HUES64 (cell line): Measurements from ENCODE around the gene TXK. TPM values are rescaled to one million over a fixed set of nuclear protein-coding genes. Genes with fewer than 3 reads are reported as not detected.
"Not testable (repeated sequence)": the region's sequence is repeated elsewhere in the genome, so short reads cannot be mapped to it uniquely, and the experiment has no call there.

Source experiments
- H3K27ac ChIP-seq: 2 replicates; pipeline ENCODE4 v1.7.0; 2013; ENCODE audit warnings: low read depth, low read length, inconsistent platforms
- H3K27me3 ChIP-seq: 2 replicates; pipeline ENCODE4 v1.6.1; 2013; ENCODE audit warnings: mild to moderate bottlenecking, low read length; ENCODE audit not compliant: insufficient read depth
- H3K36me3 ChIP-seq: 2 replicates; pipeline ENCODE4 v1.6.1; 2013; ENCODE audit warnings: mild to moderate bottlenecking, low read length; ENCODE audit not compliant: insufficient read depth
- H3K4me1 ChIP-seq: 2 replicates; pipeline ENCODE4 v1.6.1; 2013; ENCODE audit warnings: mild to moderate bottlenecking, low read length, moderate library complexity; ENCODE audit not compliant: insufficient read depth
- H3K4me3 ChIP-seq: 2 replicates; pipeline ENCODE4 v1.5.1; 2013; ENCODE audit warnings: mild to moderate bottlenecking, low read length, moderate library complexity
- H3K9ac ChIP-seq: 2 replicates; pipeline ENCODE4 v1.6.1; 2013; ENCODE audit warnings: mild to moderate bottlenecking, low read depth, low read length
- H3K9me3 ChIP-seq: 2 replicates; pipeline ENCODE4 v1.6.1; 2013; ENCODE audit warnings: low read depth, low read length; ENCODE audit not compliant: insufficient read depth
- WGBS: fragments of 150-250, 120-280 bp; methylation state at CpG from one replicate; pipeline ENCODE4 v1.1.7; 2013; ENCODE audit warnings: missing lambda C conversion rate; 5-methylcytosine and 5-hydroxymethylcytosine counted together
- polyA plus RNA-seq, 2 experiments: library from polyadenylated mRNA; stranded (reverse); fragments of 50-300 nt; gene quantifications; one replicate each; pipeline ENCODE4 v1.2.3, GENCODE V29; 2013

The TXK gene
- polyA plus RNA-seq (2013, experiment 1 of 2), result not detected
- not detected for polyA plus RNA-seq (2013, experiment 2 of 2)

DNA sequence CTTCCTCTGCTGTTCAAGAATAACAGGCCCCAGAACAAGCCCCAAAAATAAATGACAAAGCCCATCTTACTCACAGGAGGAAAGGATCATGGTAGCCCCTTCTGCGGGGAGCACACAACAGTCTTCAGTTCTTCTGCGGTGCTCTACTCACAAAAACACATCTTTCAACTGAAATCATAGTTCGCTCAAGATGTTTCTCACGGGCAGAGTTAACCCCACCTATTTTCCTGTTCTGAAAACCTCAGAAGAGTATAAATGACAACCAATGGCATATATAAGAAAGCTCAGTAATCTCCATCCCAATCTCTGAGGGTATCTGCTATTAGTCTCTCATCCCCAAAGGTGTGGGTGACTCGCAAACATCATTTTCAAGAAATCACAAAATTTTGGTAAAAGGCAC is at the start of gene TXK:
Gene TXK (minus strand): TSS at position 170 of the 400 bp plus-strand sequence. CDS start 80 bp downstream, at position 90.
- Histone ChIP-seq H3K9me3 (no peaks in the 10 kb centered on the region), H3K4me1 (peaks cover 4% of the 10 kb centered on the region; the same call in 1 of the 2 replicates), H3K4me3 (no peak within 1 kb of the TSS), H3K9ac (no peak within 1 kb of the TSS), H3K36me3 (peaks cover 9% of the 10 kb centered on the region; the same call in 1 of the 2 replicates), H3K27me3 (no peaks in the 10 kb centered on the region), H3K27ac (no peak within 1 kb of the TSS)
- 95% methylated on average over 5 of the region's 5 CpGs for WGBS

DNA sequence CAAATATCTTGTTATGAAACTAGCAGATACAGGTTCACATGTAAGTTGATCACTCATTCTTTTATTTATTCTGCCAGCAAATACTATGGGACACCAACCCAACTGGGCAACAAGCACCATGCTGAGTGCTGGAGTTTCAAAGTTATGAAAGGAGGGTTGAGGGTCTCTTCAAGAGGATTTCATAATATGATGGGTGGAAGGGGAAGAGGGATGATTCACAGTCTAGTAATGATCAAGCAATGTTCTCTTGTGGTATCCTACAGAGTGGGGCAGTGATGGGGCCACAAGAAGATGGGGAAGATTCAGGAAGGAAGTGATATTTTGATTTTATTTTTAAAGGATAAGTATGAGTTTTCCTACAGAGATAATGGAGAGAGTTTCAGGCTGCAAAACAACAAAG is 46.2 kb upstream of the TXK start:
- Histone ChIP-seq H3K27ac (no peak overlapping the region), H3K4me1 (peaks cover 25% of the 10 kb centered on the region), H3K27me3 (no peaks in the 10 kb centered on the region)

DNA sequence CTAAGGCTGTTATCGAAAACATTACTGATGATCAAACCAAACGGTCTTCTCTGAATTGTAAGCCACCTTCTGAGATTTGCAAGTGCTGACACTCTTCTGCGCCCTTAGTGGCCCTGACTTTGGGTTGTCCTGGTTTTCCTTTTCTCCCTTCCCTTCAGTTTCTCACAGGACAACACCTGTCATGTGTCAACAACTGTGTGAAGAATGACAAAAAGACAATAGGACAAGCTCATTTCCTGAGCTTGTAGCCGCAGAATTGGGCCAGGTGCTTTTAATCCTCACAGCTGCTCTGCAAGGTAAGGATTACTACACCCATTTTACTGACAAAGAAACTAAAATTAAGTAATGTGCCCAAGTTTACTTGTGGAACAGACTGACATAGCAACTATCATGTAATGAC is 44.9 kb upstream of the TXK start:
- no peaks in the 10 kb centered on the region for H3K27me3 ChIP-seq
- H3K36me3 ChIP-seq, result no peaks in the 10 kb centered on the region
- no peak overlapping the region for H3K4me3 ChIP-seq
- no peak overlapping the region for H3K27ac ChIP-seq
- peaks cover 35% of the 10 kb centered on the region for H3K4me1 ChIP-seq
- WGBS, result 84% methylated on average over 4 of the region's 4 CpGs
- H3K9me3 ChIP-seq, result no peaks in the 10 kb centered on the region
- H3K9ac ChIP-seq, result no peak overlapping the region

More for the DNA sequence above, 46.2 kb upstream of the TXK start:
- no peak overlapping the region for H3K9ac ChIP-seq
- H3K4me3 ChIP-seq, result no peak overlapping the region
- no peaks in the 10 kb centered on the region for H3K9me3 ChIP-seq
- no peaks in the 10 kb centered on the region for H3K36me3 ChIP-seq

DNA sequence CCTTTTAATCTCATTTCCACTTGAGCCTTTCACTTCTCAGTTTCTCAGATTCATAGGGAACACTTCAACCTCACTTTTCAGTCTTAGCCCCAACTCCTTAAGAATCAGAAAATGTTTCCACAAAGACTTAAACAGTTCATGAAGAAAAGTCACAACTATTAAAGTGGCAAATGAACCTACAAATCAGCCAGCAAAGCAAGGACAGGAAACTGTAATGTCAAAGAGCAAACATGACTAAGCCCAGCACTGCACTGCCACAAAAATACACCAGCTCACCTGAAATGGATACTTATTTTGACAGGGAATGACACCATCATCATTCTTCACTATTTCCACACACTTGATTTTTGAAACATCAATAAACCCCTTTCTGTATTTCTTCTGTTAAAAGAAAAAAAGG is 41.8 kb upstream of the TXK start:
- peaks cover 39% of the 10 kb centered on the region for H3K4me1 ChIP-seq
- no peak overlapping the region for H3K4me3 ChIP-seq
- peak overlapping the region; percentile 53; the same call in 1 of the 2 replicates for H3K27ac ChIP-seq
- H3K9ac ChIP-seq, result 0 out of 2 replicates have a peak overlapping the region, but pooled peaks have one; percentile 2
- H3K27me3 ChIP-seq, result no peaks in the 10 kb centered on the region
- H3K9me3 ChIP-seq, result no peaks in the 10 kb centered on the region
- H3K36me3 ChIP-seq, result no peaks in the 10 kb centered on the region

DNA sequence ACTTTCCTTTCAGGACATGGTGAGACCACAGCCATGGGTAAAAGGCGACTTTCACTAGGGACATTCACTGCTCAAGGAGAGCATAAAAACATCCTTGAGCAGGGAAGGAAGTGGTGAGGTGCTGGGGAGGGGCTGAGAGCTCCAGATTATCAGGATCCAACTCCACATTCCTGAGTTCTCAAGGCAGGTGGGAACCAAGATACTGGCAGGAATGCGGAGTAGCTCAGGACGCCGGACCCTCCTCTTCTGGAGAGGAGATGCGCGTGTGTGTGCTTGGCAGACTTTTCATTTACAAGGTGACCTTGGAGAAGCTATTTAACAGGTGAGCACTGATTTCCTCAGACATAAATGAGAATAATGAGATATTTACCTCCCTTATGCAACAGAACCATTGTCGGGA is 41.3 kb upstream of the TXK start:
- Histone ChIP-seq H3K36me3 (no peaks in the 10 kb centered on the region), H3K27ac (peak overlapping the region; percentile 62)
- 38% methylated on average over 6 of the region's 7 CpGs for WGBS

DNA sequence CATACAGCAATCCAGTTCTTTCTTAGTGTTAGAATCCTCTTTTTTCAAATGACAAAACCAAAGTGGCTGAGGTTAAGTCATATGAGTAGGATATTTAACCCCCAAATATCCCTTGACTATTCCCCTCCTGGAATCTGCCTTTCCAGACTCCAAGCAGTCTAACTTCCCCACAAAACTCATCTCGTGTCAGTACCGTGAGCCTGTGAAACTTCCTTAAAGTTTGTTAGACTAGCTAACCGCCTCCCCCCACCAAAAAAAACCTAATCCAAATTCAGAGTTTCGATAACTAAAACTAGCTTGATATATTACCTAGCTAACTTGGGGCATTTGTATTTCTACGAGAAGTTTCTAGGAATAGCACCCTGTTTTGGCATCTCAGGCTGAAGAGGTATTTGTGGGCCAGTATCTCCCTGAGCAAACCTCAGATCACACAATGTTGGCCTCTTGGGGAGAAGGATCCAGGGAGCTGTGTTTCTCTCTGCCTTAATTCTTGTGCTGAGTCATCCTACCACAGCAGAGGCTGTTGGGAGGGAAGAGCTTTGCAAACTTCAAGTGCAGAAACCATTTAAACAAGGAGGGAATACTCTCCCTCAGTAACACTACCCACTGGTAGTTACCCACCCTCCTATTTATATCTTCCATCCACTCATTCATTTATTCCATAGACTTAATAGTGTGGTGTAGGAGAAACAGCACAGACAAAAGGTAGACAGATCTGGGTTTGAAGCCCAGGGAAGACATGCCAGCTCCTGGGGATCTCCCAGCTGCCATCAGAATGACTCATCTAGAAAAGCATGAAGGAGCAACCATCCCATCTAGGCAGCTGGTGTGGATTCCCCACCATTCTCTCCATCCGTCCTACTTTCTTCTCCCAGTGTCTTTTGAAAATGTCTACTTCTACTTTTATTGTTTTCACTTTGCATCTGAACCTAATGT is 39.3 kb upstream of the TXK start:
- Histone ChIP-seq H3K36me3 (no peaks in the 10 kb centered on the region), H3K4me1 (peaks cover 33% of the 10 kb centered on the region), H3K27ac (no peak overlapping the region), H3K9me3 (no peaks in the 10 kb centered on the region), H3K4me3 (no peak overlapping the region), H3K9ac (no peak overlapping the region), H3K27me3 (no peaks in the 10 kb centered on the region)
- WGBS, result 79% methylated on average over 6 of the region's 6 CpGs

More for the DNA sequence above, 41.3 kb upstream of the TXK start:
- no peaks in the 10 kb centered on the region for H3K9me3 ChIP-seq
- 0 out of 2 replicates have a peak overlapping the region, but pooled peaks have one; percentile 7 for H3K9ac ChIP-seq
- H3K4me1 ChIP-seq, result peaks cover 39% of the 10 kb centered on the region
- H3K4me3 ChIP-seq, result no peak overlapping the region
- H3K27me3 ChIP-seq, result no peaks in the 10 kb centered on the region

DNA sequence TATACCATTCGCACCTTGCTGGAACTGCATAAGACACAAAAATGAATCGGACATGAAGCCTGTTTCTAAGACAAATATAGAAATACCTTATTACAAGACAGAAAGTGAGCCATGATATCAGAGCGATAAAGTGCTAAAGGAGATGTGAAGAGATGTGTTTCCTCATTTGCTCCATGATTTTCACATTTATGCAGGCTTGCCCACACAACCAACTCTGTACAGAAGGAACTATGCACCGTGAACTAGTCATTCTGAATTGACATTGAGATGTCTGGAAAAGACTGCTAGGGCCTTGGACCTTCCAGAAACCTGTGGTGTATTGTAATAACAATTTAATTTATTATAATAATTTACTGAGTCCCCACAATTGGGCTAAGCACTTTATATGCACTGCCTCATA is 38.6 kb upstream of the TXK start:
- 42% methylated on average over 2 of the region's 4 CpGs for WGBS
- no peaks in the 10 kb centered on the region for H3K9me3 ChIP-seq
- no peaks in the 10 kb centered on the region for H3K36me3 ChIP-seq

DNA sequence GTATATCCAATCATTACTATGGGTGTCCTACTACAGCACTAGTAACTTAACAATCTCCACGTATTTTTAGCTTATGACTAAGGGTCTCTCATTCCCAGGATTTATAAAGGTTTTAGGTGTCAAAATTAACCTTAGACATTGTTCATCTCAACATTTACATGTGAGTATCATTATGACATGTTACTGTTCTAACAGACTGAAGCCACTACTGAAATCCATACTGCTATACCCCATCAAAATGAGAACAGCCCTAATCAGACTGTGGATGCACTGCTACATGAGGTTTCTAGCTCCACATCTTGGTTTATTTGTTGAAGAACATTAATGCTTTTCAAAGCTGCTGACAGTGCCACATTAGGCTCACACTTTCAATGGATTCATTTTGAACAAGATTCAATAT is 35.6 kb upstream of the TXK start:
- Histone ChIP-seq H3K9me3 (no peaks in the 10 kb centered on the region), H3K36me3 (no peaks in the 10 kb centered on the region; the same call in 1 of the 2 replicates), H3K27me3 (no peaks in the 10 kb centered on the region), H3K27ac (no peak overlapping the region), H3K9ac (no peak overlapping the region), H3K4me1 (peaks cover 11% of the 10 kb centered on the region), H3K4me3 (no peak overlapping the region)
- 0% methylated on average over 1 of the region's 1 CpG for WGBS

More for the DNA sequence above, 38.6 kb upstream of the TXK start:
- Histone ChIP-seq H3K9ac (no peak overlapping the region), H3K27ac (no peak overlapping the region), H3K27me3 (no peaks in the 10 kb centered on the region), H3K4me3 (no peak overlapping the region), H3K4me1 (peaks cover 33% of the 10 kb centered on the region)

DNA sequence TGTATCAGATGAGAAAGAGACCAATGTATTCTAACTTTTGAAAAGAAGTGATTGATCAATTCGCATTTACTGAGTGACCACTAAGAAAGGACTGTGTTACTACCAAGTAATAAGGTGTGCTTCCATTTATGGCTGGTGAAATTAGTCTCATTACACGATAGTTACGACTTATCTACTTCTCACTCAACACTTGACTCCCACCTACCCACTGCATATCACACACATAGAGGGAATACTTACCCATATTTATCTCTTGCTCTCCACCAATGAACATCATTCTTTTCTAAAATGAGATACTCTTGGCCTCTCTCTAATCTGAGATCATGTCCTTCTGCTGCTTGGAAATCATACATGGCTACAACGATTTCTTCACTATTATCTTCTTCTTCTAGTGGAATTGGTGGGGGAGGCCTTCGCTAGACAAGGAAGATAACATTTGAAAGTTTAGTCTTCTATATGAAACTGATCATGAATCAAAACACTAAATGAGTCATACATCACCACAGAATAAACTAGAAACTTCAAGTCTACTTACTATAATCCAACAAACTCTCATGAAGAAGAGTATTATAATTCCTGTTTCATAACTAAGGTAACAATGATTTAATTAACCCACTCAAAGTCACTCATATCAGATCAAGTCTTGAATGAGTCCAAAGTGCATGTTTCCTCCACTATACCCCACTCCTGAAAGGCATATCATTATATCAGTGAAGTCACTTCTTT is 33.7 kb upstream of the TXK start:
- 94% methylated on average over 2 of the region's 5 CpGs for WGBS
- no peaks in the 10 kb centered on the region for H3K27me3 ChIP-seq
- H3K36me3 ChIP-seq, result no peaks in the 10 kb centered on the region; the same call in 1 of the 2 replicates
- H3K4me1 ChIP-seq, result no peaks in the 10 kb centered on the region
- H3K9me3 ChIP-seq, result no peaks in the 10 kb centered on the region
- H3K27ac ChIP-seq, result no peak overlapping the region
- H3K9ac ChIP-seq, result no peak overlapping the region
- H3K4me3 ChIP-seq, result no peak overlapping the region

DNA sequence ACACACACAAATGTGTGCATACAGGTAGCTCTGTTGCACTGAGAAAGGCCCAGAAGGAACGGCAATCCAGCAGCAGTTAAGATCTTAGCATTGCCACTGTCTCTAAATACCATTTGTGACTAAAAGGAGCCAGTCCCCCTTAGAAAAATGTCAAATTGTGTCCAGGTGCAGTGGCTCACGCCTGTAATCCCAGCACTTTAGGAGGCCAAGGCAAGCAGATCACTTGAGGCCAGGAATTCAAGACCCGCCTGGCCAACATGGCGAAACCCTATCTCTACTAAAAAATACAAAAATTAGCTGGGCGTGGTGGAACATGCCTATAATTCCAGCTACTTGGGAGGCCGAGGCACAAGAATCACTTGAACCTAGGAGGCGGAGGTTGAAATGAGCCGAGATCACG is 30.5 kb upstream of the TXK start:
- WGBS, result 95% methylated on average over 9 of the region's 9 CpGs
- not testable (repeated sequence) for H3K27ac ChIP-seq, H3K4me3 ChIP-seq, H3K9me3 ChIP-seq, H3K27me3 ChIP-seq, H3K9ac ChIP-seq, H3K36me3 ChIP-seq, H3K4me1 ChIP-seq

DNA sequence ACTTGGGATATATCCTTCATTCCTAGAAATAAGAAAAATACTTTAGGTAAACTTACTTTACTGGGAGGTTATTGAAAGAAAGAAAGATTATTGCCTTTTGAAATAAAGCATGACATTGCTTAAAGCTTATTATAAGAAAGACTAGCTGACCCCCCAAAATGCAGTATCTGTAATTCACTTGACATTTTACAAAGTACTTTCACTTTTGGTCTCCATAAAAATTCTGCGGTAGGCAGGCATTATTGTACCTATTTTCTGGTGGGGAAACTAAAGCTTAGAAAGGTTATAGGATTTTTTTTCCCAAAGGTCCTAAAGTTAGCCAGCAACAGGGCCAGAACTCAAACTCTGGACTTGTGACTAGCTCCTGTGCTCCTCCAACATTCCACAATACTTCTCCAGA is 29.7 kb upstream of the TXK start:
- Histone ChIP-seq H3K4me1 (no peaks in the 10 kb centered on the region), H3K9me3 (no peaks in the 10 kb centered on the region), H3K4me3 (no peak overlapping the region), H3K27ac (no peak overlapping the region), H3K27me3 (no peaks in the 10 kb centered on the region), H3K36me3 (no peaks in the 10 kb centered on the region; the same call in 1 of the 2 replicates), H3K9ac (no peak overlapping the region)
- 91% methylated on average over 1 of the region's 1 CpG for WGBS
